B cell (primary cell): ENCODE data around the gene KLHL20.

Experiments
- EZH2 ChIP-seq: IDR thresholded peaks from 2 replicates; pipeline ENCODE4 v1.6.1; 2012; ENCODE audit warnings: borderline replicate concordance, low read depth, mild to moderate bottlenecking, moderate library complexity, low read length; ENCODE audit not compliant: insufficient read depth, poor library complexity, severe bottlenecking
- TF ChIP-seq, protein P1 (sequence below): fragments of 200-600 bp; IDR thresholded peaks from one replicate; pipeline ENCODE4 v1.8.0; 2022; ENCODE audit warnings: antibody characterized with exemption, mild to moderate bottlenecking

GRCh38 chr1:173768206-173768605 lies 53.4 kb downstream of the KLHL20 start:
- TF ChIP-seq, protein P1, sequence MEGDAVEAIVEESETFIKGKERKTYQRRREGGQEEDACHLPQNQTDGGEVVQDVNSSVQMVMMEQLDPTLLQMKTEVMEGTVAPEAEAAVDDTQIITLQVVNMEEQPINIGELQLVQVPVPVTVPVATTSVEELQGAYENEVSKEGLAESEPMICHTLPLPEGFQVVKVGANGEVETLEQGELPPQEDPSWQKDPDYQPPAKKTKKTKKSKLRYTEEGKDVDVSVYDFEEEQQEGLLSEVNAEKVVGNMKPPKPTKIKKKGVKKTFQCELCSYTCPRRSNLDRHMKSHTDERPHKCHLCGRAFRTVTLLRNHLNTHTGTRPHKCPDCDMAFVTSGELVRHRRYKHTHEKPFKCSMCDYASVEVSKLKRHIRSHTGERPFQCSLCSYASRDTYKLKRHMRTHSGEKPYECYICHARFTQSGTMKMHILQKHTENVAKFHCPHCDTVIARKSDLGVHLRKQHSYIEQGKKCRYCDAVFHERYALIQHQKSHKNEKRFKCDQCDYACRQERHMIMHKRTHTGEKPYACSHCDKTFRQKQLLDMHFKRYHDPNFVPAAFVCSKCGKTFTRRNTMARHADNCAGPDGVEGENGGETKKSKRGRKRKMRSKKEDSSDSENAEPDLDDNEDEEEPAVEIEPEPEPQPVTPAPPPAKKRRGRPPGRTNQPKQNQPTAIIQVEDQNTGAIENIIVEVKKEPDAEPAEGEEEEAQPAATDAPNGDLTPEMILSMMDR: no peak
- no peak for TF ChIP-seq EZH2
